RPMI8226 (cell line): ENCODE results near the gene PPP1R12B.
"Not testable (repeated sequence)": the region's sequence is repeated elsewhere in the genome, so short reads cannot be mapped to it uniquely, and the experiment has no call there.

Source experiments
- DNase-seq: peaks from one replicate; pipeline ENCODE4 v3.0.0-alpha.2; 2015

Gene PPP1R12B

DNA sequence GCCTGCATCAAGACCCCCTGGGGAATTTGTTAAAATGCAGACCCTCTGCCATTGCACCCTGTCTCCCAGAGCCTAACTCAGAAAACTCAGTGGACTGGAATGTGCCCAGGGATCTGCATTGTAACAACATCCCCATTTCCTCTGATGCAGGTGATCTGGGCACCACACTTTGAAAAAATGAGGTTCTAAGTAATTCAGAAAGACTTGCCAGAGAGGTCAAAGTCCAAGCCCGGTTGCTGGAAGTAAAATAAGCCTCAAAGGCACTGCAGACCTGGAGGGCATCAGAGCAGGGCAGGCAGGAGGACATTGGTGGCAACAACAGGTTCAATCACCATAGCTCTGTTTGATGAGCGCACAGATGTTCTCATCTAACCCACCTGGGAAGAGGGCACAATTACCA lies 271.0 kb downstream of the PPP1R12B start:
- no peak for DNase-seq

DNA sequence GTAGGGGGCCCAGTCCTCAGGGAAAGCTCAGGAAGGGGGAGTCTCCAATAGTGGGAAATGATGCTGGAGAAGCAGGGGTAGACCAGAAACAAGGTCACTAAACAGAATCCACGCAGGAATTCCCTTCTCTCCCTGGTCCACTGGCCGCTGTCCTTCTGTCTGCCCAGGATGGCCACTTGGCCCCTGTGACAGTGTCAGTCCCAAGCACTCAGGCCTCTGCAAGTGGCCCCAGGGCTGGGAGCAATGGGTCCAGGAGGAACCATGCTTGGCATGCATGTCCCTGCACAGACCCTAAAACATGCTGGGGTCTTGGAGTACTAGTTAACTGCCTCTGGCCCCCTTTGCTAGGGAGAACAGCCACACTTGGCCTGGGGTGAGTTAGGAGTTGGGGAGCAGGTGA lies 271.5 kb downstream of the PPP1R12B start:
- not testable (repeated sequence) for DNase-seq

GRCh38 chr1:202621446-202621845 lies 272.9 kb downstream of the PPP1R12B start:
- no peak for DNase-seq

DNA sequence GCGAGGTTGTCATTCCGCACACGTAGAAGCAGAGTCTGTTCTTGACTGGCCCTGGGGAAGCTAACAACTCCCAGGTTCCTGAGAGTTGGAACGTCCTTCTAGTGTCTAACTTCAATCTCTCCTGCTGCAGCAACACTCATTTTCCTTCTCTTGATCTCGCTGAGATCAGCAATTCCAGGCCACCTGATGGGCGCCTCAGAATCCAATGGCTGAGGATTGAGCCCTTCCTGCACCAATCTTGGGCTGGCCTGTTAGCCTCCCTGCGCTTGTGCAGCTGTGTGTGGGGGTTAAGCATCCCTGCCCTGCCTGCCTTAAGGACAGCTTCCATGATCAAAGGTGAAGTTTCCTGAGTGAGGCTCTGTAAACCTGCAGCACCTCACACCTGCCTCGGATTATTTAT lies 273.9 kb downstream of the PPP1R12B start:
- DNase-seq, result no peak

DNA sequence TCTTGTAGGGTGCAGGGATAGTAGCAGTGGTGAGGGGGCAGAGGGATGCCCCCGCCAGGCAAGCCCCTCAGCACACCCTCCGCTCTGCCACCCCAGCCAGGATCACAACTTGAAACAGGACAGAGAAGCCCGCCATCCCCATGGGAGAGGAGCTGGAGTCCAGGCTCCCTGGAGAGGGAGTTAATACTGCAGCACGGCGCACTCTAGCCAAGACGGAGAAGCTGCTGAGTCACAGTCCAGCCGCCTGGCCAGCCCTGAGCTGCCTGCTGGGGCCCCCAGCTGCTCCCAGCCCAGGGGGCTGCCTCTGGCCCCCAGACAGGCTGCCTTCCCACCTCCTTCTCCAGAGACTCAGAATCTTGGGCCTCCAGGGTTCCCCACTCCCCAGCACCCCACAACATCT lies 274.6 kb downstream of the PPP1R12B start:
- DNase-seq, result no peak

- DNase-seq, result not testable (repeated sequence)
These were observed 275.0 kb downstream of the PPP1R12B start for GRCh38 chr1:202623476-202623875.

GRCh38 chr1:202624088-202624780 lies 275.7 kb downstream of the PPP1R12B start:
- no peak for DNase-seq

- no peak for DNase-seq
These were observed 276.2 kb downstream of the PPP1R12B start for GRCh38 chr1:202624781-202625108.

DNA sequence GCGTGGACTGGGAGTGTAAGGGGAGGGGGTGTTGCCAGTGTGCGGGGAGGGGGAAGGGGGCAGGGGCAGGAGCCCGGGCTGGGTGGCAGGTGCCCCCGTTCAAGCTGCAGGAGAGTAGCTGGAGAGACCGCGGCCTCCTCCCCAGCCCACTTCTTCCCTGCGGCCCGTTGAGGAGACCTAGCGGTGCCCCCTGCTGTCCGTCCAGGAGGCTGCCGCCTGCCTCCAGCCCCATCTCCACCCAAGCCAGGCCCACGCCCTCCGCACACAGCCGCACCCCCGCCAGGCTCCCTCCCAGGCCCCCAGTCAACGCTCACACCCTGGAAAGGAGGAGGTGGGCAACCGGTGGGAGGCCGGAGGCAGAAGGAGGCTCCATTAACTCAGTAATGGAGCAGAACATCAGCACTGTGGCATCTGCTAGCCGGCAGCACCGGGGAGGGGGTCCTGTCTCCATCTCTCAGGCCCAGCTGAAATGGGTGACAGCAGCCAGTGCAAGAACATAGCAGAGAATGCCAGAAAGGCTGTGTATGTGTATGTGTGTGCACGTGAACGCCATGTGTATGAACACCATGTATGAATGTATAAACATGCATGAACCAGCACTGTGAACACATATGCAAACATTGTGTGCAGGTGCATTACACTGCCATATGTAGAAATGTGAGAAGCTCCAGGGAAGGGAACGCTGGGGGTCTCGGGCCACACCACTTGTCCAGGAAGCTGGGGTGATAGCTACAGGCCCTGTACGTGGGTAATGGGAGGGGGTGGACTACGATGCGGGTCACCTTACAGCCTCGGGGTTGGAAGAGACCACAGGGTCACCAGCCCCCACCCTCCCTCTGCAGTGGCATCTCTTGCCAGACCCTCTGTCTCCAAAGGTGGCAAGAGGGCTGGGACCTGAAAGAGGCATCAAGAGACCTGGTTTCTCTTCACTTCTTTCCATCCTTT lies 277.2 kb downstream of the PPP1R12B start:
- peak; percentile 80 for DNase-seq

- DNase-seq, result not testable (repeated sequence)
These were observed 278.5 kb downstream of the PPP1R12B start for GRCh38 chr1:202627036-202627435.

- DNase-seq, result no peak
These were observed 279.5 kb downstream of the PPP1R12B start for GRCh38 chr1:202627841-202628565.

GRCh38 chr1:202628646-202629215 lies 280.2 kb downstream of the PPP1R12B start:
- DNase-seq, result no peak

GRCh38 chr1:202629257-202629811 lies 280.8 kb downstream of the PPP1R12B start:
- not testable (repeated sequence) for DNase-seq

DNA sequence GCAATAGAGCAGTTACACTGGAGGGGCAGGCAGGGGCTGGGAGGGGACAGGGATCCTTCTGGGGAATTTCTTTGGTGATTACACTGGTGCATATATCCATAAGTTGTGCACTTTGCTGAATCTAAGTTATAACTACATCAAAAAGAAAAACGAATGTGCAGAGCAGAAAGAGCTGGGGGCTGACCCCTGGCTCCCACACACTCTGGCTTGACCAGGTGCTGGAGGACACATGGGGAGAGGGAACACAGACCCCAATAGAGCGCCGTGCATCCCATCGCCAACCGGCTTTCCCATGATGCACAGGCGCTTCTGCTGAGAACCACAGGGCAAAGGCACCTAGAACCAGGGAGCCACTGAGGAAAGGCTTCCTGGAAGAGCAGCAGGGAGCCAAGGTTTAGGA lies 281.6 kb downstream of the PPP1R12B start:
- DNase-seq, result not testable (repeated sequence)

GRCh38 chr1:202630541-202630940 lies 282.0 kb downstream of the PPP1R12B start:
- no peak for DNase-seq

GRCh38 chr1:202631076-202631923 lies 282.8 kb downstream of the PPP1R12B start:
- DNase-seq, result no peak

DNA sequence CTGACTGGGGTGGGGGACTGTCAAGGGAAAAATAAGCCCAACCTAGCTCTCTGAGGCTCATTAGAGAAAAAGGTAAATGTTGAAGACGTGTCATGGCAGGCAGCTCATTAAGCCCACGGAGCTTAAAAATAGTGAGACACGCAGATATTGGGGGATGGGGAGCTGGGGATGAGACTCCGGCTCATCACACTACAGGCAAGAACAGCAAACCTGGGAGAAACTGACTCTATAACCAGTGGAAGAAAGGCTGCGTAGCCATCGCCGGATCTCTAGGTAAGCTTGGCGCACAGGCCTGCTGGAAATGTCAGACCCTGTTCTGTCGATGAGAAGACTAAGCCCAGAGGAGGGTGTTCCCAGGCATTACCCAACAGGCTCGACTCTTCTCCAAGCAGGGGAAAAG lies 283.7 kb downstream of the PPP1R12B start:
- no peak for DNase-seq

- not testable (repeated sequence) for DNase-seq
These were observed 287.7 kb downstream of the PPP1R12B start for GRCh38 chr1:202636171-202636570.

DNA sequence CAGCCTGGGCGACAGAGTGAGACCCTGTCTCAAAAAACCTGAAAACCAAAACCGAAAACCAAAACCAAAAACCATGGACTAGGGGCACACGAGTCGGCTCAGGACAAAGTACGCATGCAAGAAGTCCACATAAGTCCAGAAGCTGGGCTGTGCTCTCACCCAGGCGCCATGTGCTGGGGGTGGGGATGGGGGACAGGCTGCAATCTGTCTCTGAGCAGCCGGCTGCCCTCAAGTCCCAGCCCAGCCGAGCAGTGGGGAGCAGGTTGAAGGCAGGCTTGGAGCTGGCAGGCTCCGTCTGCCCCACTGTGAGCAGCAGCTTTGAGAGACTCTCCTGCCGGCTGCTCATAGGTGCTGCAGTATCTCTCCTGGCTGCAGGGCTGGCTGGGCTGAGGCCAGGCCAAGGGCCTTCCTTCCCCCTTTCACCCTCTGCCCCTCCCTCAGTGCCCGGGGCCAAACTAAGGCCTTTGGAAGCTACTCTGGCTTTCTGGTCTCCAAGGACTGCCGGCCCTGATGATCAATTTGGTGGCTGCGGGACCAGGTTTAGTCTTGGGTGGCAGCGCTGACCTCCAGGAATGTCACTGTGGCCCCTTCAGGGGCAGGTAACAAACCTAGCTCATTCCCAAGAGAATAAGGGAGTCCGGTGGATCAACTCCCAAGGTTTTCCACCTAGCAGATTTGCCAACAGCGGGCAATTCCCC lies 289.0 kb downstream of the PPP1R12B start:
- DNase-seq, result not testable (repeated sequence)

DNA sequence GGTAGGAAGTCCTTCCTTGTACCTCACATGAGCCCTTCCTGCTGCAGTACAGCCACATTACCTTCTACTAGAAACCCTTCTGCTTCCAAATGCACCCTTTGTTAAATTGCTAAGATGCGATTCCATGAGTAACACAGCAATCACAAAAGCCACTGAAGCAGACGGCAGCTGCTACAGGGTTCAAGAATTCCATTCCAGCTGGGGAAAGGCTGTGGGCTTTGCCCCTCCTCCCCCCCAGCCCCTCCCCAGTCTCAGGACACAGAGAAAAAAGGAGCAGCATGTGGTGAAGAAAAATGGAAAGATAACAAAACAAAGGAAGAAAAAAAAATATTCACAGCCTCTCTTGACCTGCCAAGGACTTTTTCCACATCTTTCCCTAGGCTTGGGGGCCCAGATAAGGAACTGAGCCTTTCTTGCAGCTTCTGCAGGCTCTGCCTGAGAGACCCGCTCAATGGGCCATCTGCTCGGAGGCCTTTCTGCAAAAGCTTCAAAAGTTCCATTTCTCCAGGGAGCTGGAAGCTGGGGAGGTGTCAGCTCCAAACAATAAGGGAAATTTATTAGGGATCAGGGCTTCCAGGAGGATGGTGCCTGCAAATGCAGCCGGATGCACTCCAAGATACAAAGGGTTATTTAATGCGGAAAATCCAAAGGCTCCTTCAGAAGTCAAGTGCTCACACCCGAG lies 289.7 kb downstream of the PPP1R12B start:
- DNase-seq, result no peak
